OCI-LY7 (cell line): ENCODE measurements around the gene DIPK1B. TPM values are rescaled to one million over a fixed set of nuclear protein-coding genes. Genes with fewer than 3 reads are reported as not detected.

ENCODE experiments used
- BruUV-seq: library from RNA; stranded (reverse); fragments of 400-500 nt; replicated peaks from 2 replicates; lab custom pipeline; 2021; lab: Mats Ljungman, UMichigan
- CTCF ChIA-PET: fragments of 300-600 bp; sonication (Branson Sonifier 250); formaldehyde crosslinking; loops from one replicate; lab custom pipeline; 2022; ENCODE audit warnings: antibody characterized with exemption; ENCODE audit not compliant: unreplicated experiment; lab: Charles Lee
- POLR2A ChIA-PET: fragments of 300-600 bp; sonication (Branson Sonifier 250); formaldehyde crosslinking; loops from one replicate; lab custom pipeline; 2022; ENCODE audit warnings: antibody characterized with exemption; lab: Charles Lee
- DNase-seq: peaks from one replicate; pipeline ENCODE4 v3.0.0-alpha.2; 2015; ENCODE audit warnings: low spot score
- H2AFZ ChIP-seq: fragments of 200-600 bp; sonication (generic), shearing (Covaris generic); 2 replicates; pipeline ENCODE4 v1.6.1; 2014; ENCODE audit warnings: mild to moderate bottlenecking, antibody characterized with exemption, low read length, moderate library complexity
- H3K27ac ChIP-seq: fragments of 200-600 bp; sonication (generic); 2 replicates; pipeline ENCODE4 v1.5.1; 2014; ENCODE audit warnings: mixed run types, low read depth, mild to moderate bottlenecking, moderate library complexity, low read length, inconsistent platforms; ENCODE audit not compliant: poor library complexity, severe bottlenecking
- H3K36me3 ChIP-seq: fragments of 200-600 bp; sonication (generic); 2 replicates; pipeline ENCODE4 v1.6.1; 2014; ENCODE audit warnings: mild to moderate bottlenecking, antibody characterized with exemption, low read length, moderate library complexity, mixed read lengths; ENCODE audit not compliant: insufficient read depth
- H3K4me1 ChIP-seq: fragments of 200-600 bp; sonication (generic); 2 replicates; pipeline ENCODE4 v1.5.1; 2014; ENCODE audit warnings: mild to moderate bottlenecking, low read length; ENCODE audit not compliant: insufficient read depth, poor library complexity, severe bottlenecking
- H3K4me2 ChIP-seq: fragments of 200-600 bp; sonication (generic); 2 replicates; pipeline ENCODE4 v1.6.1; 2014; ENCODE audit warnings: mild to moderate bottlenecking, low read length
- H3K4me3 ChIP-seq: fragments of 200-600 bp; sonication (generic); 2 replicates; pipeline ENCODE4 v1.5.1; 2014; ENCODE audit warnings: mild to moderate bottlenecking, low read depth, low read length; ENCODE audit not compliant: poor library complexity, severe bottlenecking
- H3K79me2 ChIP-seq: fragments of 200-600 bp; sonication (generic); 2 replicates; pipeline ENCODE4 v1.6.1; 2016; ENCODE audit warnings: low read depth, mild to moderate bottlenecking, low read length, moderate library complexity, mixed read lengths; ENCODE audit not compliant: insufficient read depth
- H3K9me2 ChIP-seq: fragments of 200-600 bp; sonication (generic); 2 replicates; pipeline ENCODE4 v1.6.1; 2016; ENCODE audit warnings: mild to moderate bottlenecking, low read length, mixed read lengths; ENCODE audit not compliant: insufficient read depth
- H3K9me3 ChIP-seq: fragments of 200-600 bp; sonication (generic); 2 replicates; pipeline ENCODE4 v1.6.1; 2014; ENCODE audit warnings: mild to moderate bottlenecking, mixed run types, low read length, mixed read lengths
- H4K20me1 ChIP-seq: fragments of 200-600 bp; sonication (generic); 2 replicates; pipeline ENCODE4 v1.6.1; 2014; ENCODE audit warnings: mild to moderate bottlenecking, antibody characterized with exemption, low read length, moderate library complexity, mixed read lengths; ENCODE audit not compliant: insufficient read depth
- EZH2phosphoT487 ChIP-seq: fragments of 200-600 bp; sonication (generic); IDR thresholded peaks from 2 replicates; pipeline ENCODE4 v1.6.1; 2018; ENCODE audit warnings: low read depth, borderline replicate concordance, mild to moderate bottlenecking, mixed run types, antibody characterized with exemption, low read length, moderate library complexity, mixed read lengths
- intact Hi-C: fragments of 100-400 bp; cut with micrococcal nuclease; formaldehyde crosslinking; loops from one replicate; pipeline ENCODE4 v1.10.0; 2022; ENCODE audit not compliant: unreplicated experiment
- total RNA-seq, 2 experiments: library from RNA; depleted of rRNA in 1 of 2; stranded (reverse); fragments of >200 nt in 1 of 2; shearing (Covaris generic) in 1 of 2; gene quantifications; 2 replicates each; pipeline ENCODE4 v1.2.3, GENCODE V29; 2014 to 2022
- TF ChIP-seq, protein P1 (sequence below): fragments of 200-600 bp; sonication (generic); conservative IDR thresholded peaks from 2 replicates; pipeline ENCODE4 v1.5.1; 2014; ENCODE audit warnings: mild to moderate bottlenecking, antibody characterized with exemption, low read length, moderate library complexity, mixed read lengths

The DIPK1B gene
- total RNA-seq, 2 experiments from 2014 or later = 0.30 to 13.3 TPM

DNA sequence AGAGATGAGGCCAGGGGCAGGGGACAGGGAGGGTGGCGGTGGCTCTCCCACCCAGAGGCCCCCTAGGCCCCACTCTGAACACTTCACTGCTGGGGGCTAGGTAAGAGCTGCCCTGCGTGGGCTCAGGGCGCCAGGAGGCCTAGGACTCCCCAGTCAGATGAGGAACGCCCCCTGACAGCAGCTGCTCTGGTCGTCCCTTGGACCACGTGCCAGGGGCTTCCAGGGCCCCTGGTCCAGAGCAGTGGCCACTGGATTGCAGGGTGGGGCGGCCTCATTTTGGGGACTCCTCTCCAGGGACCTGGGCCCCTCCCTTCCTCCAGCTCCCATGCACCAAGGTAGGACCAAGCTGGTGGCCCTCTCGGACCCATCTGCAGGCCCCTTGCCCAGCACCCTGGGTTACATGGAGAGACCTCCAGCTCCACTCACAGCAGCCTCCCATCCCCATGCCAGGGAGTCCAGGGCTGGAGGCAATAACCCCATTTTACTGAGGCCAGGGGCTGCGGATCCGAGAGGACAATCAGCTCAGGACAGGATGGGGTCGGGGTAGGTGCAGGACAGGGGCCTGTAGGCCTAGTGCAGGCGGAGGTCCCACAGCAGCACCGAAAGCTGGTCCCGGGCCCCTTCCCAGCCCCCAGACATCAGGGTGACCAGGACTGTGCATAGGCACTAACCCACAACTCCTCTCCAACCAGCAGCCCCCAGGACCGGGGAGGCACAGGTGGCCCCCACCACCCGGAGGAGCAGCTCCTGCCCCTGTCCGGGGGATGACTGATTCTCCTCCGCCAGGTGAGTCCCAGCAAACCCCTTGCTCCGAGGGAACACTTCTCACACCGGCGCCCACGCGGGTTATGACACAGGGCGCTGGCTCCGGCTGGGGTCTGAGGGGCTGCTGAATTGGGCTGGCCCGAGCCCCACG lies 48.1 kb upstream of the DIPK1B start:
- H4K20me1 ChIP-seq = no peaks in the 10 kb centered on the region
- no peak overlapping the region for H3K4me3 ChIP-seq
- BruUV-seq = no TSS peak
- ChIA-PET POLR2A (interaction anchor here (0.6 kb wide), 1 partner anchor 13 kb away, joined by 5 read pairs; no protein-coding TSS in a partner anchor), CTCF (no interaction called here)
- H3K4me2 ChIP-seq = no peak overlapping the region
- H2AFZ ChIP-seq = no peak overlapping the region
- H3K79me2 ChIP-seq = no peaks in the 10 kb centered on the region
- H3K9me3 ChIP-seq = no peaks in the 10 kb centered on the region
- intact Hi-C loops = no loop called here
- H3K9me2 ChIP-seq = no peaks in the 10 kb centered on the region
- DNase-seq = no peak
- no peak for TF ChIP-seq EZH2phosphoT487
- TF ChIP-seq, protein P1, sequence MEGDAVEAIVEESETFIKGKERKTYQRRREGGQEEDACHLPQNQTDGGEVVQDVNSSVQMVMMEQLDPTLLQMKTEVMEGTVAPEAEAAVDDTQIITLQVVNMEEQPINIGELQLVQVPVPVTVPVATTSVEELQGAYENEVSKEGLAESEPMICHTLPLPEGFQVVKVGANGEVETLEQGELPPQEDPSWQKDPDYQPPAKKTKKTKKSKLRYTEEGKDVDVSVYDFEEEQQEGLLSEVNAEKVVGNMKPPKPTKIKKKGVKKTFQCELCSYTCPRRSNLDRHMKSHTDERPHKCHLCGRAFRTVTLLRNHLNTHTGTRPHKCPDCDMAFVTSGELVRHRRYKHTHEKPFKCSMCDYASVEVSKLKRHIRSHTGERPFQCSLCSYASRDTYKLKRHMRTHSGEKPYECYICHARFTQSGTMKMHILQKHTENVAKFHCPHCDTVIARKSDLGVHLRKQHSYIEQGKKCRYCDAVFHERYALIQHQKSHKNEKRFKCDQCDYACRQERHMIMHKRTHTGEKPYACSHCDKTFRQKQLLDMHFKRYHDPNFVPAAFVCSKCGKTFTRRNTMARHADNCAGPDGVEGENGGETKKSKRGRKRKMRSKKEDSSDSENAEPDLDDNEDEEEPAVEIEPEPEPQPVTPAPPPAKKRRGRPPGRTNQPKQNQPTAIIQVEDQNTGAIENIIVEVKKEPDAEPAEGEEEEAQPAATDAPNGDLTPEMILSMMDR = no peak
- no peak overlapping the region for H3K27ac ChIP-seq
- H3K36me3 ChIP-seq = no peaks in the 10 kb centered on the region
- peaks cover 4% of the 10 kb centered on the region for H3K4me1 ChIP-seq

DNA sequence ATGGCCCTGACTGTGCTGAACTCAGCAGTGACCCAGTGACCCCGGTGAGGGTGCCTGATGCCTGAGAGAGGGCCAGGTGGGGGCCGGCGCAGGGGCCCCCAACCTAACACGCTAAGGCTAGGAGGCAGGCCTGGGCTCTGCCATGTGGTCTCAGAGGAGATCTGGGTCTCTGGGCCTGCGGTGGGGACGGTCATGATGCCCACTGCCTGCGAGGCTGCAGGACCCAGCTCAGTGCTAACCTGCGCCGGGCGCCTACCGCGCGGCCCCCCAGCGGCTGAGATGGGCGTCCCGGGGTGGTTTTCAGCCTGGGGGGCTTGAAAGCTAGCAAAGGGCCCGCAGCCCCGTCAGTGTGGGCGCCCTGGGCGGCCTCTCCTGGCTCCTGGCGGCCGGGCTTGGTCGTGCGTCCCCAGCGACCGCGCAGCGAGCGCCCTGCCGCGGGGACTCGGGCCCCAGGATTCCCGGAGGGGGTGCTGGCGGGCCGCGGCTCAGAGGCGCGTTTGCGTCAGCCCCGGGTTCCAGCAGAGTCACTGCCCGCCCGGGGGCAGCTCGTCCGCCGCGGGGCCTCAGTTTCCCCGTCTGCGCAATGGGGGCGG lies 47.2 kb upstream of the DIPK1B start:
- no peak overlapping the region for H3K27ac ChIP-seq
- no peak for DNase-seq
- no peak overlapping the region for H2AFZ ChIP-seq
- no peak for TF ChIP-seq EZH2phosphoT487
- H3K4me1 ChIP-seq = peaks cover 4% of the 10 kb centered on the region
- H3K4me2 ChIP-seq = no peak overlapping the region
- intact Hi-C loops = no loop called here
- no peaks in the 10 kb centered on the region for H3K9me2 ChIP-seq
- H3K79me2 ChIP-seq = no peaks in the 10 kb centered on the region
- no peaks in the 10 kb centered on the region for H3K36me3 ChIP-seq
- H4K20me1 ChIP-seq = no peaks in the 10 kb centered on the region
- no peak overlapping the region for H3K4me3 ChIP-seq
- BruUV-seq = no TSS peak
- POLR2A ChIA-PET = no interaction called here
- no peaks in the 10 kb centered on the region for H3K9me3 ChIP-seq
- CTCF ChIA-PET = no interaction called here

DNA sequence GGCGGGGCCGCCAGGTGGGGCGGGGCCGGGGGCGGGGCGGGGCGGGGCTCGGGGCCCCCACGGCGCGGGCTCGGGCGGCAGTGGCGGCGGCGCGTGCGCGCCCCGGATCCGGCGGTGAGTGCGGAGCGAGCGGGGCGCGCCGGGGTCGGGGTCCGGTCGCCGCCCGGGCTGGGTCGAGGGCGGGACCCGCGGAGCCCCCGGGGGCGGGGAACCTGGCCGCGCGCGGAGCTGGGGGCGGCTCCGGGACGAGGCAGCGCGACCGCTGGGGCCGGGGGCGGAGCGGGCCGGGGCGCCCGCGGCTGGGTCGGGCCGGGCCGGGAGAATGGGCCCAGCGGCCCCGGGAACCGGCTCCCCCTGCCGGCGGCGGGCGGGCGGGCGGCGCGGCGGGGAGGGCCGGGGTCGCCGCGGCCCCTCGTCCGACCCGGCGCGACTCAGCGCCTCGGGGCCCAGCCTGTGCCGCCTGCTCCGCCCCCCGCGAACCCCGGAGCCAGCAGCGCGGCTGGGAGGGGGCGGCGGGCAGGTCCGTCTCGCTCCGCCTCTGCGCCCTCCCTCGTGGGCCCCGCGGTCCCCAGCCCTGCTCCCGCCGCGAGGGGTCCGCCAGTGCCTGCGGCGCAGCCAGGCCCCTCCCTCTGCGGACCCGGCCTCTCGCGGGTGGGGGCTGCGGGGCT lies 46.5 kb upstream of the DIPK1B start:
- H3K79me2 ChIP-seq = no peaks in the 10 kb centered on the region
- H4K20me1 ChIP-seq = no peaks in the 10 kb centered on the region
- H2AFZ ChIP-seq = no peak overlapping the region
- ChIA-PET CTCF (no interaction called here), POLR2A (no interaction called here)
- no peaks in the 10 kb centered on the region for H3K36me3 ChIP-seq
- BruUV-seq = no TSS peak
- H3K27ac ChIP-seq = no peak overlapping the region
- intact Hi-C loops = no loop called here
- TF ChIP-seq, protein P1 = no peak
- TF ChIP-seq EZH2phosphoT487 = no peak
- no peak overlapping the region for H3K4me3 ChIP-seq
- peaks cover 4% of the 10 kb centered on the region for H3K4me1 ChIP-seq
- H3K9me2 ChIP-seq = no peaks in the 10 kb centered on the region
- no peak for DNase-seq
- H3K9me3 ChIP-seq = no peaks in the 10 kb centered on the region
- H3K4me2 ChIP-seq = no peak overlapping the region
